Measurements from ENCODE around the gene FOSL2. TPM values are rescaled to one million over a fixed set of nuclear protein-coding genes. Genes with fewer than 3 reads are reported as not detected.

FOSL2 gene
- polyA plus RNA-seq, 2 donors, result 53.2 to 60.0 TPM

GRCh38 chr2:28393114-28393836 lies 617 bp downstream of the FOSL2 start:
- peaks cover 0 to 3% of the 10 kb centered on the region in 2 donors for H3K36me3 ChIP-seq (ENCODE audit: control insufficient read depth in 2 of 2, insufficient read depth in 2 of 2, low read length in 1 of 2)
- H3K27ac ChIP-seq (ENCODE audit: low read depth in 2 of 2, low read length in 1 of 2), result peak overlapping the region; percentile 94
- H3K9me3 ChIP-seq (ENCODE audit: control insufficient read depth in 2 of 2, insufficient read depth in 1 of 2, low read depth in 1 of 2, low read length in 1 of 2), result no peaks in the 10 kb centered on the region
- 0 to 1% methylated on average over 65 to 81 of the region's 81 CpGs for WGBS, 2 donors
- H3K4me3 ChIP-seq (ENCODE audit: low read depth in 1 of 2, low read length in 2 of 2), result peak overlapping the region; percentile 92 to 99
- no peaks in the 10 kb centered on the region for H3K27me3 ChIP-seq (ENCODE audit: control insufficient read depth in 1 of 2, insufficient read depth in 2 of 2, low read length in 2 of 2)
- H3K4me1 ChIP-seq (ENCODE audit: control insufficient read depth in 2 of 2, insufficient read depth in 2 of 2, low read length in 1 of 2), result peaks cover under 1 to 4% of the 10 kb centered on the region in 2 donors

- H3K4me1 ChIP-seq (ENCODE audit: control insufficient read depth in 2 of 2, insufficient read depth in 2 of 2, low read length in 1 of 2), result peaks cover 3 to 7% of the 10 kb centered on the region in 2 donors
These were observed 1.7 kb downstream of the FOSL2 start for GRCh38 chr2:28394331-28394877.

GRCh38 chr2:28394997-28395333 lies 2.3 kb downstream of the FOSL2 start:
- Histone ChIP-seq H3K27me3 (ENCODE audit: control insufficient read depth in 1 of 2, insufficient read depth in 2 of 2, low read length in 2 of 2) (no peaks in the 10 kb centered on the region), H3K27ac (ENCODE audit: low read depth in 2 of 2, low read length in 1 of 2) (peak overlapping the region; percentile 94), H3K4me3 (ENCODE audit: low read depth in 1 of 2, low read length in 2 of 2) (peak overlapping the region; percentile 92 to 99), H3K9me3 (ENCODE audit: control insufficient read depth in 2 of 2, insufficient read depth in 1 of 2, low read depth in 1 of 2, low read length in 1 of 2) (no peaks in the 10 kb centered on the region), H3K36me3 (ENCODE audit: control insufficient read depth in 2 of 2, insufficient read depth in 2 of 2, low read length in 1 of 2) (peaks cover 3 to 4% of the 10 kb centered on the region in 2 donors), H3K4me1 (ENCODE audit: control insufficient read depth in 2 of 2, insufficient read depth in 2 of 2, low read length in 1 of 2) (peaks cover 6% of the 10 kb centered on the region in 2 donors)
- 8 to 13% methylated on average over 7 of the region's 7 CpGs for WGBS, 2 donors

More at GRCh38 chr2:28394331-28394877, 1.7 kb downstream of the FOSL2 start:
- Histone ChIP-seq H3K27ac (ENCODE audit: low read depth in 2 of 2, low read length in 1 of 2) (peak overlapping the region; percentile 94), H3K36me3 (ENCODE audit: control insufficient read depth in 2 of 2, insufficient read depth in 2 of 2, low read length in 1 of 2) (peaks cover 3 to 4% of the 10 kb centered on the region in 2 donors), H3K27me3 (ENCODE audit: control insufficient read depth in 1 of 2, insufficient read depth in 2 of 2, low read length in 2 of 2) (no peaks in the 10 kb centered on the region), H3K9me3 (ENCODE audit: control insufficient read depth in 2 of 2, insufficient read depth in 1 of 2, low read depth in 1 of 2, low read length in 1 of 2) (no peaks in the 10 kb centered on the region), H3K4me3 (ENCODE audit: low read depth in 1 of 2, low read length in 2 of 2) (peak overlapping the region; percentile 92 to 99)
- WGBS, 2 donors, result 3 to 5% methylated on average over 21 of the region's 21 CpGs

GRCh38 chr2:28395334-28396061 lies 2.8 kb downstream of the FOSL2 start:
- Histone ChIP-seq H3K4me1 (ENCODE audit: control insufficient read depth in 2 of 2, insufficient read depth in 2 of 2, low read length in 1 of 2) (peaks cover 6 to 8% of the 10 kb centered on the region in 2 donors), H3K27me3 (ENCODE audit: control insufficient read depth in 1 of 2, insufficient read depth in 2 of 2, low read length in 2 of 2) (no peaks in the 10 kb centered on the region), H3K4me3 (ENCODE audit: low read depth in 1 of 2, low read length in 2 of 2) (peak overlapping the region; percentile 92 to 99), H3K36me3 (ENCODE audit: control insufficient read depth in 2 of 2, insufficient read depth in 2 of 2, low read length in 1 of 2) (peaks cover 3 to 6% of the 10 kb centered on the region in 2 donors), H3K27ac (ENCODE audit: low read depth in 2 of 2, low read length in 1 of 2) (peak overlapping the region; percentile 94), H3K9me3 (ENCODE audit: control insufficient read depth in 2 of 2, insufficient read depth in 1 of 2, low read depth in 1 of 2, low read length in 1 of 2) (no peaks in the 10 kb centered on the region)
- 11 to 12% methylated on average over 15 of the region's 15 CpGs for WGBS, 2 donors

GRCh38 chr2:28397043-28397381 lies 4.4 kb downstream of the FOSL2 start:
- H3K27ac ChIP-seq (ENCODE audit: low read depth in 2 of 2, low read length in 1 of 2), result peak overlapping the region in 1 of 2 donors; percentile 61
- peaks cover 9 to 13% of the 10 kb centered on the region in 2 donors for H3K4me1 ChIP-seq (ENCODE audit: control insufficient read depth in 2 of 2, insufficient read depth in 2 of 2, low read length in 1 of 2)
- no peaks in the 10 kb centered on the region for H3K9me3 ChIP-seq (ENCODE audit: control insufficient read depth in 2 of 2, insufficient read depth in 1 of 2, low read depth in 1 of 2, low read length in 1 of 2)
- peak overlapping the region in 1 of 2 donors; percentile 99 for H3K4me3 ChIP-seq (ENCODE audit: low read depth in 1 of 2, low read length in 2 of 2)
- no peaks in the 10 kb centered on the region for H3K27me3 ChIP-seq (ENCODE audit: control insufficient read depth in 1 of 2, insufficient read depth in 2 of 2, low read length in 2 of 2)
- H3K36me3 ChIP-seq (ENCODE audit: control insufficient read depth in 2 of 2, insufficient read depth in 2 of 2, low read length in 1 of 2), result peaks cover 3 to 6% of the 10 kb centered on the region in 2 donors
- WGBS, 2 donors, result 14 to 19% methylated on average over 2 of the region's 2 CpGs

GRCh38 chr2:28398101-28398834 lies 5.6 kb downstream of the FOSL2 start:
- 34 to 46% methylated on average over 13 of the region's 13 CpGs for WGBS, 2 donors
- Histone ChIP-seq H3K36me3 (ENCODE audit: control insufficient read depth in 2 of 2, insufficient read depth in 2 of 2, low read length in 1 of 2) (peaks cover 9 to 10% of the 10 kb centered on the region in 2 donors), H3K27ac (ENCODE audit: low read depth in 2 of 2, low read length in 1 of 2) (peak overlapping the region; percentile 61 to 81), H3K27me3 (ENCODE audit: control insufficient read depth in 1 of 2, insufficient read depth in 2 of 2, low read length in 2 of 2) (no peaks in the 10 kb centered on the region), H3K9me3 (ENCODE audit: control insufficient read depth in 2 of 2, insufficient read depth in 1 of 2, low read depth in 1 of 2, low read length in 1 of 2) (no peaks in the 10 kb centered on the region), H3K4me3 (ENCODE audit: low read depth in 1 of 2, low read length in 2 of 2) (peak overlapping the region; percentile 36 to 99), H3K4me1 (ENCODE audit: control insufficient read depth in 2 of 2, insufficient read depth in 2 of 2, low read length in 1 of 2) (peaks cover 14 to 17% of the 10 kb centered on the region in 2 donors)

- peaks cover 13 to 20% of the 10 kb centered on the region in 2 donors for H3K36me3 ChIP-seq (ENCODE audit: control insufficient read depth in 2 of 2, insufficient read depth in 2 of 2, low read length in 1 of 2)
- peak overlapping the region; percentile 61 to 81 for H3K27ac ChIP-seq (ENCODE audit: low read depth in 2 of 2, low read length in 1 of 2)
- no peaks in the 10 kb centered on the region for H3K9me3 ChIP-seq (ENCODE audit: control insufficient read depth in 2 of 2, insufficient read depth in 1 of 2, low read depth in 1 of 2, low read length in 1 of 2)
- peaks cover 14 to 21% of the 10 kb centered on the region in 2 donors for H3K4me1 ChIP-seq (ENCODE audit: control insufficient read depth in 2 of 2, insufficient read depth in 2 of 2, low read length in 1 of 2)
- H3K4me3 ChIP-seq (ENCODE audit: low read depth in 1 of 2, low read length in 2 of 2), result peak overlapping the region; percentile 12 to 99
- H3K27me3 ChIP-seq (ENCODE audit: control insufficient read depth in 1 of 2, insufficient read depth in 2 of 2, low read length in 2 of 2), result no peaks in the 10 kb centered on the region
- 71 to 82% methylated on average over 11 of the region's 11 CpGs for WGBS, 2 donors
These were observed 6.6 kb downstream of the FOSL2 start for GRCh38 chr2:28399289-28399688.

- Histone ChIP-seq H3K4me3 (ENCODE audit: low read depth in 1 of 2, low read length in 2 of 2) (peak overlapping the region in 1 of 2 donors; percentile 24), H3K27ac (ENCODE audit: low read depth in 2 of 2, low read length in 1 of 2) (peak overlapping the region; percentile 61 to 81), H3K9me3 (ENCODE audit: control insufficient read depth in 2 of 2, insufficient read depth in 1 of 2, low read depth in 1 of 2, low read length in 1 of 2) (no peaks in the 10 kb centered on the region), H3K36me3 (ENCODE audit: control insufficient read depth in 2 of 2, insufficient read depth in 2 of 2, low read length in 1 of 2) (peaks cover 19 to 27% of the 10 kb centered on the region in 2 donors), H3K27me3 (ENCODE audit: control insufficient read depth in 1 of 2, insufficient read depth in 2 of 2, low read length in 2 of 2) (no peaks in the 10 kb centered on the region), H3K4me1 (ENCODE audit: control insufficient read depth in 2 of 2, insufficient read depth in 2 of 2, low read length in 1 of 2) (peaks cover 20 to 21% of the 10 kb centered on the region in 2 donors)
- 29 to 30% methylated on average over 6 of the region's 6 CpGs for WGBS, 2 donors
These were observed 7.3 kb downstream of the FOSL2 start for GRCh38 chr2:28399956-28400355.

- WGBS, 2 donors, result 38 to 48% methylated on average over 8 of the region's 8 CpGs
- Histone ChIP-seq H3K27me3 (ENCODE audit: control insufficient read depth in 1 of 2, insufficient read depth in 2 of 2, low read length in 2 of 2) (no peaks in the 10 kb centered on the region), H3K4me3 (ENCODE audit: low read depth in 1 of 2, low read length in 2 of 2) (peak overlapping the region in 1 of 2 donors; percentile 24), H3K27ac (ENCODE audit: low read depth in 2 of 2, low read length in 1 of 2) (peak overlapping the region; percentile 61 to 81), H3K9me3 (ENCODE audit: control insufficient read depth in 2 of 2, insufficient read depth in 1 of 2, low read depth in 1 of 2, low read length in 1 of 2) (no peaks in the 10 kb centered on the region), H3K36me3 (ENCODE audit: control insufficient read depth in 2 of 2, insufficient read depth in 2 of 2, low read length in 1 of 2) (peaks cover 23 to 31% of the 10 kb centered on the region in 2 donors), H3K4me1 (ENCODE audit: control insufficient read depth in 2 of 2, insufficient read depth in 2 of 2, low read length in 1 of 2) (peaks cover 20 to 21% of the 10 kb centered on the region in 2 donors)
These were observed 7.8 kb downstream of the FOSL2 start for GRCh38 chr2:28400419-28400818.

Measured in esophagus (tissue), 2 donors.